GM12872 (cell line): ENCODE data around the gene HEG1.

ENCODE experiments used
- CTCF ChIP-seq: IDR thresholded peaks from 3 replicates; pipeline ENCODE4 v1.5.1; 2011; ENCODE audit warnings: low read depth, mild to moderate bottlenecking, low read length, moderate library complexity; ENCODE audit not compliant: insufficient read depth

HEG1 gene

GRCh38 chr3:125042725-125043406, 12.9 kb downstream of the HEG1 start:
- no peak for TF ChIP-seq CTCF

DNA sequence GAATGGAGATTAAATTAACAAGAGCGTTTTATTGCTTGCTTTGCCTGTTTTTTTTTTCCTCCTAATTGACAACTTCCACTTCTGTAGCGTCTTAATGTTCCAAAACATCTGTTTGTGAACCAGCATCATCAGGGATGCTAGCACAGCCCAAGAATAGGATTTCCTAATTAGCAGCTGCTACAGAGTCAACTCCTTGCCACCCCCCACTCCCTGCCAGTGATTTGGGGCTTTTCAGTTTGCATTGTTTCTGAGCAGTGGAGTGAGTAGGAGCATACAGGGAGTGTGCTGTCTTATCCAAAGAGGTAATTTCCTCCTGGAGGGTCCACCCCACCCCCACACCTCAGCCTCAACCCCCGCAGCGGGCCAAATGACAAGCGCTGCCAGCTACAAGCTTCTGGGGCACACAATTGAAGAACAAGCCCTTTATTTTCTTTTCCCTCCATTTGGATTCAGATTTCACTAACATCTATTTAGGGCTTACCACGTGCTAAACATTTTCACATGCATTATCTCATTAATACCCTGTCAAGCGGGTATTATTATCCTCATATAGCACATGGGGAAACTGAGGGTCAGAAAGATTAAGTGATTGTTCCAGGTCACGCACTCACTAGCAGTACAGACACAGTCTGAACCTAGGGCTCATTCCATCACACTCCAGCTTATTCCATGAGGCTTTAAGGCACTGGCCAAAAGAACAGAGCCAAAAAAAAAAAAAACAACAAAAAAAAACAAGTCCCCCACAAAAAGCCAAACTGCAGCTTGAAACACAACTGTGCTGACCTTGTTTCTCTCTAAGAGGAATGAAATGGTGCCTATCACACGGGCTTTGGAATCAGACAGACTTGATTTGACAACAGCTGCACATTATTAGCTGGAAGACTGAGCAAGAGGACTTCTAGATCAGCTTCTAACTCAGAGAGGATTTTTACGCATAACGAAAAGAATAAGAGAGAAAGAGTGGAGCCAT, 16.4 kb downstream of the HEG1 start:
- no peak for TF ChIP-seq CTCF

DNA sequence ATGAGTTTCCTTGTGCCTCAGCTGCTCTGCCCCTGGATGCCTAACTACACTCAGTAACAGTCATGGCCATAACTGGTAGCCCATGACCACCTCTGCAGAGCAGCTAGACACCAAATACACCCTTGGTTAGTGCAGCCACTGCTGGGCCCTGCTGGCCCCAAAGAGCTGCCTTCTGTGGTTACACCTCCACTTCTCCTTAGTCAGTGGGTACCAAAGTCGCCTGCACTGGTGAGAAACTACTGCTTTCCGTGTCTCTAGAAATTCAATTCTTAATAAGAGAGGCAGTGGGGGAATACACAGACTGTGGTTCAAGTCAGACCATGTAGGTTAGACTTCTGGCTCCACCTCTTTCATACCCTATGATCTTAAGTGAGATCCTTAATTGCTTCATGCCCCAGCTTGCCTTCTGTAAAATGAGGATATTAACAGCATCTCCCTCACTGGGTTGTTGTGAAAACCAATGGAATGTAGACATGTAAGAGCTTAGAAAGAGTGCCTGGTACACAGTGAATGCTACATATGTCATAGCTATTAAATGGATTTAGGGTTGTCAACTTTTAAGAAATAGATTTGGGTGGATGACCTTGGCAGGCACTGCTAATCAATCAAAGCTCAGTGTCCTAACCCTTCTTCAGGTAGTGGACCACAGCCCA, 18.2 kb downstream of the HEG1 start:
- no peak for TF ChIP-seq CTCF

DNA sequence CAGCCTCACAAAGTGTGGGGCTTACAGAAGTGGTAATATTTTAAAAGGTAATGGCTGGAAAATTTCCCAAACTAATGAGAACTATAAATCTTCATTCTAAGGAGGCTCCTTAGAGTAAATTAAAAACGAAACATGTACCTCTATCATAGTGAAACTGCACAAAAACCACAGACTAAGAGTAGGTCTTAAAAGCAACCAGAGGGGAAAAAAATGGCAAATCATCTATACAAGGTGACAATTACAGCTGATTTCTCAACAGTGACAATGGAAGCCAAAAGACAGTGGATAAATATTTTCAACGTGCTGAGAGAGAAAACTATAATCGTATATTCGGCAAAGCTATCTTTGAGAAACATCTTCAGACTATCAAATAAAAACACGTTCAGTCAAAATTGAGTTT, 20.6 kb downstream of the HEG1 start:
- TF ChIP-seq CTCF: no peak

DNA sequence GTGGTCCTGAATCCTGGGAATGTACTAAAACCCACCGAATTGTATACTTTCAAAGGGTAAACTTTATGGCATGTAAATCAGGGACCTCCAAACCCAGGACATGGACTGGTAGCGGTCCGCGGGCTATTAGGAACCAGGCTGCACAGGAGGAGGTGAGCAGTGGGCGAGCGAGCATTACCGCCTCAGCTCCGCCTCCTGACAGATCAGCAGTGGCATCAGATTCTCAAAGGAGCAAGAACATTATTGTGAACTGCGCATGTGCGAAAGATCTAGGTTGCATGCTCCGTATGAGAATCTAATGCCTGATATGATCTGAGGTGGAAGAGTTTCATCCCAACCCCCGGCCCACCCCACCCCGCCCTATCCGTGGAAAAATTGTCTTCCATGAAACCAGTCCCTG, 22.2 kb downstream of the HEG1 start:
- no peak for TF ChIP-seq CTCF

DNA sequence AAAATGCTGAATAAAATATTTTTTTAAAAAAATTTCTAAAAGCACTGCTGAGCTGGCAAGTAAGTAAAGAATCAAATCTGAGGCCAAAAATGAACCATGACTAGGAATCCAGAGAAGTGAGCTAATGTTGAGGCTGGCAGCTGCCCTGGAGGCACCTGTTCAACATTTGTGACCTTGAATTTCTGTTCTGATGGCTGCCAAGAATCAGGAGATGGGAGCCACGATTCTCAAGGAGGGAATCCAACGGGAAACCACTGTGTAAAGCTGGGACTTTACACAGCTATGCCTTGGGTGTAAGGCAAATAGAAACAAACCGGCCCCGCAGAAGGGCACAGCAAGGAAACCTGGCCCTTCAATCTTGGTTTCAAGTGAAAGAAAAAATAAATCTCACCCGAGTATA, 22.7 kb downstream of the HEG1 start:
- TF ChIP-seq CTCF: no peak

- no peak for TF ChIP-seq CTCF
Measured at GRCh38 chr3:125032683-125033082, 23.1 kb downstream of the HEG1 start.
